Measurements from ENCODE around the gene NPR1.
"Not testable (repeated sequence)": the region's sequence is repeated elsewhere in the genome, so short reads cannot be mapped to it uniquely, and the experiment has no call there.

Gene NPR1

GRCh38 chr1:153651771-153652170 lies 26.7 kb upstream of the NPR1 start:
- no peak for DNase-seq

GRCh38 chr1:153652805-153653500 lies 25.5 kb upstream of the NPR1 start:
- no peak for DNase-seq

DNA sequence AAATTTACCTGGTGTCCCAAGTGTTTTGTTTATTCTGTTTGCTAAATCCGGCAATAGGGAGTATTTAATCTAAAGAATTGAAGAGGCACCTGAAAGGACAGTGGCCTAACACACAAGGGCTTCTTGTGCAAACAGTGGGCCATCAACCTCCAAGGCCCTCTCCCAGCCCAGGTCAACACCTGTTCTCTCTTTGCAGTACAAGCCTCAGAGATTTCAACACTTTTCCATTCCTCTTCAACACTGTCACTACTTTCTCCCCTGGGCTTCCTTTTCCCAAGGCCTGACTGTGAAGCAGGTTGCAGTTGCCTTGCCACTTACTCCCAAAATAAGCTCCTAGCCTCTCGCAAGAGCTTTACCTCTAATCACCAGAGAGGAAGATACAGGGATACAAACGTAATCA lies 23.2 kb upstream of the NPR1 start:
- no peak for DNase-seq

GRCh38 chr1:153658400-153659174 lies 19.9 kb upstream of the NPR1 start, which contains the start of gene SNAPIN:
Gene SNAPIN (plus strand): TSS chr1:153658703. CDS start chr1:153658744, 41 bp downstream.
- DNase-seq = peak; percentile 51

GRCh38 chr1:153659175-153659534 lies 19.3 kb upstream of the NPR1 start:
- DNase-seq = no peak

DNA sequence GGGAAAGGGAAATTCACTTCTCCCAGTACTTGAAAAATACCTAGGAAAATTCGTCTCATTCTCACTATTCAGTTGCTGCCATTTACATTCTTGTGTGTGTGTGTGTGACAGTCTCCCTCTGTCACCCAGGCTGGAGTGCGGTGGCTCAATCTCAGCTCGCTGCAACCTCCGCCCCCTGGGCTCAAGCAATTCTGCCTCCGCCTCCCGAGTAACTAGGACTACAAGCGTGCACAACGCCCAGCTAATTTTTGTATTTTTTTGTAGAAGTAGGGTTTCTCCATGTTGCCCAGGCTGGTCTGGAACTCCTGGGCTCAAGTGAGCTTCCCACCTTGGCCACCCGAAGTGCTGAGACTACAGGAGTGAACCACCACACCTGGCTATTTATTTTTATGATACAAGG lies 18.8 kb upstream of the NPR1 start:
- DNase-seq = no peak

DNA sequence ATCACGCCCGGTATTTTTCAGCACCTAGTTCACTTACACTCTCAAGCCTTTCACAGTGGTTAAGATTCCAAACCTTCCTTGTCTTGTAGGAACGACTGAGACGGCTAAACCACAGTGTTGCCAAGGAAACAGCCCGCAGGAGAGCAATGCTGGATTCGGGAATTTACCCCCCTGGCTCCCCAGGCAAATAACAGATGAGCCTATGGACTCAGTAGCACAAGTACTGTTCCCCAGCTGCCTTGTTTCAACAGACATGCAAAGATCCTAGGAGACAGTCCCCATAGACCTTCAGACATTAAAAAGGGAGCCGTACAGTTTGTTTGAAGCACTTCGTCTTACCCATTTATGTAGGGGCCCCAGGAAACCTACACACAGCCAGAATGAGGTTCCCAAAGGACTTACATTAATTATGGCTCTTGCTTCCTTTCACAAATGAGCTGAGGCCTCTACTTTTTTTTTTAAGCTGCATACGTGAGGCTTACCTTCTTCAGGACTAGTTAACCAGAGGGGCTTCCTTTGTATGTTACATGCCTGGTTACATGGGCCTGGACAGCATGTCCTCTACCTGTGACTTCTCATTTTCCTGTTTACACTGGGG lies 17.3 kb upstream of the NPR1 start:
- no peak for DNase-seq

GRCh38 chr1:153662269-153662668 lies 16.2 kb upstream of the NPR1 start:
- no peak for DNase-seq

GRCh38 chr1:153663211-153663610 lies 15.3 kb upstream of the NPR1 start:
- DNase-seq = no peak

GRCh38 chr1:153667439-153667838 lies 11.0 kb upstream of the NPR1 start:
- no peak for DNase-seq

GRCh38 chr1:153668672-153669071 lies 9.8 kb upstream of the NPR1 start:
- not testable (repeated sequence) for DNase-seq

GRCh38 chr1:153669606-153670005 lies 8.9 kb upstream of the NPR1 start:
- DNase-seq = no peak

DNA sequence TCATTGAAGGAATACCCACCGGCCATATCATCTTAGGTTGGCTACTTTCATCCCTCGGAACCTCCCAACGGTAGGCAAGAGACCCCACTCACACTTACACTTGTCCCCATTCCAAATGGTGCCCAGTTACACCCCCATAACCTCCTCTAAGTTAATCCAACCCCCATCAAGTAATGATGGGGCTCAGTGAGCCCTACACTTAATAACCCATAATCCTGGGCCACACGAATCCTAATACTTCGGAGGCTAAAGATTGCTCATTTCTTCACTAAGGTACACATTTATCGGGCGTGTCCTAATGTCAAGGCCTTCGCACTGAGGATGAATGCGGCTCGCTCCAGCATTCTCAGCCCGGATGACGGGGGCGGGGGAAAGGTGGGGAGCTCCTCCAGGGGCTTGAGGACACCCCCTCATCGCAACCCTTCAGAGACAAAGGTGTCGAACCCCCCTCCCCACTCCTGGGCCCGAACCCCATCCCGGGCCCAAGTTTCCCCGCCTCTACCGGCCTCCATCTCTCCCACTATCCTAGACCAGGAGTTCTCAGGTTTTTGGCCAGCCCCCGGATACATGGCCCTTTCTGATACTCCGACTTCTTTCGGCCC lies 8.1 kb upstream of the NPR1 start:
- DNase-seq = no peak

DNA sequence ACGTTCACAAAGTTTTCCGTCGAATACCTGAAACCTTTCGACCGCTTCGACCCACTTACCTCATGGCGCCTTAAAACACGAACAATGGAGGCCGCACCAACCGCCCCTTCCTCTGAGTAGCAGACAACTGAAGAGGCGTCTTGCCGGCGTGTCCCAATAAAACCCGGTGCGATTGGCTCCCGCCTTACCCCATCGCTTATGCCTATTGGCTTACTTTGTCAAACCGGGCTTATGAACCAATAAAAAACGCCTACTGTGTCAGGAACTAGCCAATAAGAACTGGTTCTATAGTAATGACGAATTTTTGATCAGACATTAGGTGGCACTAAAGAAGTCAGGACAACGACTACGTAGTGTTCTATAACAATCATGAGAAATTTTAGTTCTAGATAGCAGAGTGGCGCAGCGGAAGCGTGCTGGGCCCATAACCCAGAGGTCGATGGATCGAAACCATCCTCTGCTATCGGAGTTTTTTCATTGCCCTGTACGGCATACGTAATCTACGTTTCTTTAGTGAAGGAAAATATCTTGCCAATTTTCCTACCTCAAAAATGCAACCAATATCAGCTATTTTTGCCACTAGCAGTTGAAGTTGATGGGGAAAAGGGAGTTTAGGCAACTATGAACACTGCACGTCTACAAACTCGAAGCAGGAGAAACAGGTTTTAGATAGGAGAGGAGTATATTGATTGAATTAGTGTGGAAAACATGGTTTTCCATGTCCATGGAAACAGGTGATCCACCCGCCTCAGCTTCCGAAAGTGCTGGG lies 7.4 kb upstream of the NPR1 start, which contains the start of gene ILF2:
TSS of gene ILF2 (minus strand) at position 135 of the 769 bp plus-strand sequence. CDS start at position 64, 71 bp downstream.
- peak; percentile 98 for DNase-seq

DNA sequence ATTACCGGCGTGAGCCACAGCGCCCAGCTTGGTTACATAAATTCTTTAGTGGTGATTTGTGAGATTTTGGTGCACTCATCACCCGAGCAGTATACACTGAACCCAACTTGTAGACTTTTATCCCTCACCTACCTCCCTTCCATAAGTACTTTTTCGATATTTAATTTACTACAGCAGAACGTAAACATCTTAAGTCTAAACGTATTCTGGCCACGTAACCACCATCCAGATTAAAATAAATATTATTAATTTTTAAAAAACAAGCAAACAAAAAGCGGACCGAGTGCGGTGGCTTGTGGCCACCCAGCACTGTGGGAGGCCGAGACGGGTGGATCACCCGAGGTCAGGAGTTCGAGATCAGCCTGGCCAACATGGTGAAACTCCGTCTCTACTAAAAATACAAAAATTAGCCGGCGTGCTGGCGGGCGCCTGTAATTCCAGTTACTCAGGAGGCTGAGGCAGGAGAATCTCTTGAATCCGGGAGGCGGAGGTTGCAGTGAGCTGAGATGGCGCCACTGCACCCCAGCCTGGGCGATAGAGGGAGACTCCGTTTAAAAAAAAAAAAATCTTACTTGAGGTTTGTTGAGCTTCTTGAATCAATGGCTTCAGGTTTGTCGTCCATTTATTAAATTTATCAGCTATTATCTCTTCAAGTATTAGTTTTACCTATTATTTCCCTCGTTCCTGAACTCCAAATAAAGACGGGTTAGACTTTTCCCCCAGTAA lies 6.7 kb upstream of the NPR1 start:
- peak; percentile 30 for DNase-seq

DNA sequence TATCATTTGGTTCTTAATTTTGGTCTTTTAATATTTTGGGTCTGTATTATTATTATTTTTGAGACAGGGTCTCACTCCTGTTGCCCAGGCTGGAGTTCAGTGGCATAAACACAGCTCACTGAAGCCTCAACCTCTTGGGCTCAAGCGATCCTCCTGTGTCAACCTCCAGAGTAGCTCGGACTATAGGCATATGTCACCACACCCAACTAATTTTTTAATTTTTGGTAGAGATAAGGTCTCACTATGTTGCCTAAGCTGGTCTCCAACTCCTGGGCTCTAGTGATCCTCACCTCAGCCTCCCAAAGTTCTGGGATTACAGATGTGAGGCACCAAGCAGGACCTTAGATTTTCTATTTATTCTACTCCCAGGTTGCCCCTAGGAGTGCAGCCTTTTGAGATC lies 5.0 kb upstream of the NPR1 start:
- DNase-seq = no peak

- no peak for DNase-seq
Measured at GRCh38 chr1:153677718-153678518, 570 bp upstream of the NPR1 start.

- DNase-seq = no peak
Measured at GRCh38 chr1:153679337-153680119, 1.0 kb downstream of the NPR1 start.

DNA sequence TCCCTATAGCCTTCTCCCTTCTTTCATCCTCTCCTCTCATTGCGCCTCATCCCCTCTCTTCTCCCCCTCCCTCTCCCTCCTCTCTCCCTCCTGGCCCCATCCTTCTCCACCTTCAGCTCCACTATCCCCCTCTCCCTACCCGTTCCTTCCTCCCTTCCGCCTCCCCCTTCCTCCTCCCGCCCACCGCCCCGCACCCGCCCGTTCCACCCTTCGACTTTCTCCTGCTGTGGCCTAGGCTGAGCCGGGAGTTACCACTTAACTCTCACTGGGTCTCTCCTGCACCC lies 1.6 kb downstream of the NPR1 start:
- no peak for DNase-seq

- no peak for DNase-seq
Measured at GRCh38 chr1:153682730-153683129, 4.2 kb downstream of the NPR1 start.

- DNase-seq = no peak
Measured at GRCh38 chr1:153683854-153684253, 5.4 kb downstream of the NPR1 start.
